Kidney epithelial cell (primary cell): ENCODE results near the gene ROR1. TPM values are rescaled to one million over a fixed set of nuclear protein-coding genes. Genes with fewer than 3 reads are reported as not detected.

ENCODE experiments used
- DNase-seq: peaks from one replicate; pipeline ENCODE4 v3.0.0-alpha.2; 2010; ENCODE audit warnings: low read depth
- H3K27me3 ChIP-seq: 2 replicates; pipeline ENCODE4 v1.6.0; 2011; ENCODE audit warnings: low read length; ENCODE audit not compliant: control insufficient read depth, insufficient read depth
- H3K36me3 ChIP-seq: 2 replicates; pipeline ENCODE4 v1.5.1; 2011; ENCODE audit warnings: low read length; ENCODE audit not compliant: control insufficient read depth, insufficient read depth
- H3K4me3 ChIP-seq: 2 replicates; pipeline ENCODE4 v1.5.1; 2011; ENCODE audit warnings: low read depth, mild to moderate bottlenecking, control low read depth, low read length
- CTCF ChIP-seq: IDR thresholded peaks from 2 replicates; pipeline ENCODE4 v1.5.1; 2011; ENCODE audit warnings: mild to moderate bottlenecking, moderate library complexity, low read length, control low read depth, inconsistent platforms; ENCODE audit not compliant: insufficient read depth, poor library complexity, severe bottlenecking
- total RNA-seq: library from RNA; depleted of rRNA; stranded (reverse); fragments of >200 nt; gene quantifications from 2 replicates; pipeline ENCODE4 v1.2.3, GENCODE V29; 2015

The ROR1 gene
- total RNA-seq, 1 donor from 2014 or later = 21.5 TPM

GRCh38 chr1:63849149-63849548 is 75.3 kb downstream of the ROR1 start:
- H3K4me3 ChIP-seq = no peak overlapping the region
- H3K27me3 ChIP-seq = no peaks in the 10 kb centered on the region
- H3K36me3 ChIP-seq = no peaks in the 10 kb centered on the region
- TF ChIP-seq CTCF = no peak
- no peak for DNase-seq

GRCh38 chr1:63854091-63854490 is 80.3 kb downstream of the ROR1 start:
- Histone ChIP-seq H3K4me3 (no peak overlapping the region), H3K27me3 (no peaks in the 10 kb centered on the region), H3K36me3 (no peaks in the 10 kb centered on the region)
- no peak for TF ChIP-seq CTCF
- no peak for DNase-seq

- no peak for TF ChIP-seq CTCF
- Histone ChIP-seq H3K27me3 (no peaks in the 10 kb centered on the region), H3K4me3 (no peak overlapping the region), H3K36me3 (no peaks in the 10 kb centered on the region)
- DNase-seq = no peak
Observed at GRCh38 chr1:63855942-63856341, 82.1 kb downstream of the ROR1 start.

- Histone ChIP-seq H3K27me3 (no peaks in the 10 kb centered on the region), H3K36me3 (no peaks in the 10 kb centered on the region), H3K4me3 (no peak overlapping the region)
- no peak for TF ChIP-seq CTCF
- DNase-seq = no peak
Observed at GRCh38 chr1:63856924-63857323, 83.1 kb downstream of the ROR1 start.

GRCh38 chr1:63857478-63857877 is 83.7 kb downstream of the ROR1 start:
- Histone ChIP-seq H3K36me3 (no peaks in the 10 kb centered on the region), H3K27me3 (no peaks in the 10 kb centered on the region), H3K4me3 (no peak overlapping the region)
- DNase-seq = no peak
- TF ChIP-seq CTCF = no peak

GRCh38 chr1:63858153-63858552 is 84.3 kb downstream of the ROR1 start:
- no peak for DNase-seq
- no peaks in the 10 kb centered on the region for H3K36me3 ChIP-seq
- no peak for TF ChIP-seq CTCF
- no peak overlapping the region for H3K4me3 ChIP-seq
- H3K27me3 ChIP-seq = no peaks in the 10 kb centered on the region
